GM12892 (cell line): ENCODE measurements around the gene LSM14A.

ENCODE experiments used
- POLR2A ChIP-seq: IDR thresholded peaks from 2 replicates; pipeline ENCODE4 v1.6.1; 2011; ENCODE audit warnings: low read depth, low read length, control low read depth
- POLR2AphosphoS5 ChIP-seq: IDR thresholded peaks from 2 replicates; pipeline ENCODE4 v1.6.1; 2011; ENCODE audit warnings: low read depth, low read length, control low read depth

DNA sequence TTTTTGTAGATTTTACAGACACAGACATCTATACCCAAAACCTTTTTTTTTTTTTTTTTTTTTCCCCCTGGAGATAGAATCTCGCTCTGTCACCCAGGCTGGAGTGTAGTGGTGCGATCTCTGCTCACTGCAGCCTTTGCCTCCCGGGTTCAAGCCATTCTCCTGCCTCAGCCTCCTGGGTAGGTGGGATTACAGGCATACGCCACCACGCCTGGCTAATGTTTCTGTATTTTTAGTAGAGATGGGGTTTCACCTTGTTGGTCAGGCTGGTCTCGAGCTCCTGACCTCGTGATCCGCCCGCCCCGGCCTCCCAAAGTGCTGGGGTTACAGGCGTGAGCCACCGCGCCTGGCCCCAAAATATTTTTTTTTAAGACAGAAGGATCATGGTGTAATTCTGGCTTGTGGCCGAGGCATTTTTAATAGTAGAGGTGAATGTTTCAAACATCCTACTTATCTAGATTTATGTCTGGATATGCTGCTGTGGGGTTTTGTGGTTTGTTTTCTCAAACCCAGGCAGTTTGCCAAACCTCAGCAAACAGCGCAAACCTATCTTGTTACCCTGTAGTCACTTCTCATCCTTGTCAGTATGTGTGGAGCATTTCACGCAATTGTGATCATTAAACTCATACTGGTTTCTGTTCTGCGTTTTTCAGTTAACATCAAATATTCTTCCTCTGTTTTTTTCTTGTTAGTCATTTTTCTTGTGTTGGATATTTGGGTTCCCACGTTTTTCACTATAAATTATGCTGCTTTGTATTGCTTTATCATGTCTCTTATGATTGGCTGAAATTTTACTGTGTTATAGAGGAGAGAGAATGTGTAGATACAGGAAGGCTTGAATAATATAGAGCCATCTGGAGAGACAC is 45.9 kb downstream of the LSM14A start:
- TF ChIP-seq POLR2A (no peak), POLR2AphosphoS5 (no peak)
